Hematopoietic multipotent progenitor cell treated with erythropoietin and hydrocortisone succinate and interleukin-3 and kit ligand, for 15 days (in vitro differentiated cells): ENCODE data around the gene CCDC121.
"Not testable (repeated sequence)": the region's sequence is repeated elsewhere in the genome, so short reads cannot be mapped to it uniquely, and the experiment has no call there.

Experiments used
- DNase-seq: peaks from one replicate; pipeline ENCODE4 v3.0.0-alpha.2; 2015; ENCODE audit warnings: low spot score

The CCDC121 gene

GRCh38 chr2:27636766-27637165 lies 8.0 kb upstream of the CCDC121 start:
- DNase-seq, result no peak

GRCh38 chr2:27634291-27634690 lies 5.5 kb upstream of the CCDC121 start:
- DNase-seq, result no peak

GRCh38 chr2:27630257-27630656 lies 1.4 kb upstream of the CCDC121 start:
- DNase-seq, result not testable (repeated sequence)

- peak; percentile 9 for DNase-seq
Observed at GRCh38 chr2:27627963-27628766, 647 bp downstream of the CCDC121 start.

GRCh38 chr2:27626921-27627320 lies 1.9 kb downstream of the CCDC121 start:
- DNase-seq, result not testable (repeated sequence)

GRCh38 chr2:27626323-27626722 lies 2.5 kb downstream of the CCDC121 start:
- DNase-seq, result not testable (repeated sequence)

GRCh38 chr2:27624943-27625342 lies 3.9 kb downstream of the CCDC121 start:
- no peak for DNase-seq

GRCh38 chr2:27622921-27623384 lies 5.9 kb downstream of the CCDC121 start:
- no peak for DNase-seq

- DNase-seq, result no peak
Observed at GRCh38 chr2:27621524-27621923, 7.3 kb downstream of the CCDC121 start.

GRCh38 chr2:27615316-27615715 lies 13.5 kb downstream of the CCDC121 start:
- DNase-seq, result no peak

- DNase-seq, result no peak
Observed at GRCh38 chr2:27613985-27614384, 14.8 kb downstream of the CCDC121 start.

GRCh38 chr2:27606611-27607010 lies 22.2 kb downstream of the CCDC121 start:
- no peak for DNase-seq

GRCh38 chr2:27596627-27597026 lies 32.2 kb downstream of the CCDC121 start:
- DNase-seq, result no peak

- not testable (repeated sequence) for DNase-seq
Observed at GRCh38 chr2:27595412-27595811, 33.4 kb downstream of the CCDC121 start.

- not testable (repeated sequence) for DNase-seq
Observed at GRCh38 chr2:27594020-27594703, 34.6 kb downstream of the CCDC121 start.

GRCh38 chr2:27593240-27593639 lies 35.6 kb downstream of the CCDC121 start:
- DNase-seq, result no peak

- DNase-seq, result no peak
Observed at GRCh38 chr2:27591745-27592144, 37.1 kb downstream of the CCDC121 start.

- no peak for DNase-seq
Observed at GRCh38 chr2:27588308-27588707, 40.5 kb downstream of the CCDC121 start.

- no peak for DNase-seq
Observed at GRCh38 chr2:27587025-27587424, 41.8 kb downstream of the CCDC121 start.

- DNase-seq, result no peak
Observed at GRCh38 chr2:27584597-27584996, 44.2 kb downstream of the CCDC121 start.

GRCh38 chr2:27583390-27583915 lies 45.4 kb downstream of the CCDC121 start:
- no peak for DNase-seq

GRCh38 chr2:27582695-27583389 lies 46.0 kb downstream of the CCDC121 start, which contains the start of gene ZNF512:
Gene ZNF512, plus strand, starts transcription at chr2:27583042. Its CDS starts 71 bp downstream, at chr2:27583113.
- DNase-seq, result peak; percentile 71
